Erythroblast (primary cell): ENCODE measurements around the gene ANKDD1B.

Source experiments
- GATA1 ChIP-seq: IDR thresholded peaks from 2 replicates; pipeline ENCODE4 v1.6.1; 2011; ENCODE audit warnings: low read depth, mild to moderate bottlenecking, control low read depth, low read length, moderate library complexity
- POLR2A ChIP-seq: IDR thresholded peaks from 2 replicates; pipeline ENCODE4 v1.6.1; 2011; ENCODE audit warnings: mild to moderate bottlenecking, low read length

DNA sequence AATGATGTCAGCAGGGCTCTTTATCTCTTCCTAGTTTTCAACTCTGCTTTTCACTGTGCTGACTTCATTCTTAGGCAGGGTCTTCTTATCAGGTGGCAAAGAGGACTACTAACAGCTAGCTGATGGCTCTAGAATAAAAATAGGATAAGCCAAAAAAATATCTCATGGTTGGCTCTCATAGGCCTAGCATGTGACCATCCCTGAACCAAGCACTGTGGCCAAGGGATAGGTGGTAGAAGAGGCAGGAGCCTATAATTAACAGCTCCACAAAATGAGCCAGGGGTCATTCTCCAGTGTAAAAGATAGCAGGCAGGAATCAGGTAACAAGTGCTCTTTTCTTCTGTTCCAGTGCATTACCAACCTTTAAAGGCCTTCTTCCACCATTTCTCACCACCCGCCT lies 21.1 kb downstream of the ANKDD1B start:
- TF ChIP-seq POLR2A: no peak
- no peak for TF ChIP-seq GATA1
